H9 (cell line): ENCODE data around the gene ZFTA. TPM values are rescaled to one million over a fixed set of nuclear protein-coding genes. Genes with fewer than 3 reads are reported as not detected.
A peak's percentile ranks its signal among the peaks of the same experiment; 100 is the strongest.

Experiments
- DNase-seq: peaks from one replicate; pipeline ENCODE4 v3.0.0-alpha.2; 2017
- H2AFZ ChIP-seq: one replicate; pipeline ENCODE4 v1.6.1; 2013; ENCODE audit warnings: mild to moderate bottlenecking, low read length, control low read depth, moderate library complexity
- H2AK5ac ChIP-seq: 2 replicates; pipeline ENCODE4 v1.6.1; 2013; ENCODE audit warnings: low read length, control low read depth, mixed read lengths; ENCODE audit not compliant: insufficient read length
- H2BK120ac ChIP-seq: one replicate; pipeline ENCODE4 v1.6.1; 2013; ENCODE audit warnings: low read depth, mild to moderate bottlenecking, low read length, control low read depth, inconsistent platforms; ENCODE audit not compliant: poor library complexity, severe bottlenecking
- H2BK12ac ChIP-seq: 2 replicates; pipeline ENCODE4 v1.6.1; 2013; ENCODE audit warnings: low read length, control low read depth, mixed read lengths, low read depth; ENCODE audit not compliant: insufficient read length
- H2BK15ac ChIP-seq: 2 replicates; pipeline ENCODE4 v1.6.1; 2013; ENCODE audit warnings: low read depth, low read length, control low read depth
- H2BK20ac ChIP-seq: one replicate; pipeline ENCODE4 v1.6.1; 2013; ENCODE audit warnings: low read depth, mild to moderate bottlenecking, low read length, control low read depth, inconsistent platforms; ENCODE audit not compliant: poor library complexity, severe bottlenecking
- H2BK5ac ChIP-seq: 2 replicates; pipeline ENCODE4 v1.6.1; 2013; ENCODE audit warnings: low read length, control low read depth, mixed read lengths; ENCODE audit not compliant: insufficient read length
- H3K14ac ChIP-seq: 2 replicates; pipeline ENCODE4 v1.6.1; 2013; ENCODE audit warnings: low read length, control low read depth; ENCODE audit not compliant: insufficient read depth
- H3K18ac ChIP-seq: 2 replicates; pipeline ENCODE4 v1.6.1; 2013; ENCODE audit warnings: low read depth, mild to moderate bottlenecking, mixed read lengths, low read length, control low read depth; ENCODE audit not compliant: insufficient read length
- H3K23ac ChIP-seq: 2 replicates; pipeline ENCODE4 v1.6.1; 2013; ENCODE audit warnings: low read length, control low read depth, mixed read lengths, low read depth; ENCODE audit not compliant: insufficient read length
- H3K23me2 ChIP-seq: 2 replicates; pipeline ENCODE4 v1.6.1; 2013; ENCODE audit warnings: low read depth, mild to moderate bottlenecking, mixed read lengths, low read length, control low read depth; ENCODE audit not compliant: insufficient read length, poor library complexity, severe bottlenecking
- H3K27ac ChIP-seq: 2 replicates; pipeline ENCODE4 v1.5.1; 2013; ENCODE audit warnings: low read length, control low read depth, mixed read lengths, low read depth; ENCODE audit not compliant: insufficient read length
- H3K27me3 ChIP-seq: 2 replicates; pipeline ENCODE4 v1.6.1; 2013; ENCODE audit warnings: low read length, control low read depth, inconsistent platforms; ENCODE audit not compliant: insufficient read depth
- H3K4ac ChIP-seq: 2 replicates; pipeline ENCODE4 v1.6.1; 2013; ENCODE audit warnings: low read depth, mild to moderate bottlenecking, control low read depth, inconsistent platforms, low read length, moderate library complexity
- H3K4me1 ChIP-seq: 2 replicates; pipeline ENCODE4 v1.6.1; 2013; ENCODE audit warnings: low read length, control low read depth, inconsistent platforms; ENCODE audit not compliant: insufficient read depth
- H3K4me2 ChIP-seq: 2 replicates; pipeline ENCODE4 v1.6.1; 2013; ENCODE audit warnings: low read length, control low read depth, mixed read lengths; ENCODE audit not compliant: insufficient read length, insufficient read depth
- H3K56ac ChIP-seq: 2 replicates; pipeline ENCODE4 v1.6.1; 2013; ENCODE audit warnings: low read depth, mild to moderate bottlenecking, mixed read lengths, low read length, control low read depth; ENCODE audit not compliant: insufficient read length
- H3K79me1 ChIP-seq: 2 replicates; pipeline ENCODE4 v1.6.1; 2013; ENCODE audit warnings: low read depth, mild to moderate bottlenecking, moderate library complexity, low read length, control low read depth, inconsistent platforms; ENCODE audit not compliant: insufficient read depth, poor library complexity, severe bottlenecking
- H3K79me2 ChIP-seq: 2 replicates; pipeline ENCODE4 v1.6.1; 2013; ENCODE audit warnings: low read length, control low read depth, inconsistent platforms; ENCODE audit not compliant: insufficient read depth
- H3K9ac ChIP-seq: 2 replicates; pipeline ENCODE4 v1.6.1; 2013; ENCODE audit warnings: low read length, control low read depth, mixed read lengths; ENCODE audit not compliant: insufficient read length; ENCODE audit errors: extremely low read depth
- H3K9me3 ChIP-seq: one replicate; pipeline ENCODE4 v1.6.1; 2013; ENCODE audit warnings: low read depth, low read length, inconsistent platforms; ENCODE audit not compliant: control insufficient read depth
- H3T11ph ChIP-seq: one replicate; pipeline ENCODE4 v1.6.1; 2013; ENCODE audit warnings: mild to moderate bottlenecking, low read length, control low read depth, inconsistent platforms
- H4K20me1 ChIP-seq: one replicate; pipeline ENCODE4 v1.6.1; 2013; ENCODE audit not compliant: control insufficient read depth, insufficient read length, insufficient read depth
- H4K5ac ChIP-seq: 2 replicates; pipeline ENCODE4 v1.6.1; 2013; ENCODE audit warnings: low read depth, mild to moderate bottlenecking, mixed read lengths, low read length, control low read depth; ENCODE audit not compliant: insufficient read length
- H4K8ac ChIP-seq: replicated peaks from 2 replicates; pipeline ENCODE4 v1.6.1; 2013; ENCODE audit warnings: low read length, control low read depth, mixed read lengths, low read depth; ENCODE audit not compliant: insufficient read length
- H4K91ac ChIP-seq: 2 replicates; pipeline ENCODE4 v1.6.1; 2013; ENCODE audit warnings: low read depth, mild to moderate bottlenecking, moderate library complexity, mixed read lengths, low read length, control low read depth; ENCODE audit not compliant: insufficient read length
- H3K27ac Mint-ChIP-seq, 3 experiments: 2 replicates in 2 of 3; 3 replicates in 1 of 3; pipeline ENCODE4 v1.8.0; 2020 to 2021; ENCODE audit warnings: mixed read lengths in 3 of 3, mild to moderate bottlenecking in 1 of 3, moderate library complexity in 1 of 3
- H3K27me3 Mint-ChIP-seq: 2 replicates; pipeline ENCODE4 v1.8.0; 2021; ENCODE audit warnings: low read depth, mild to moderate bottlenecking, moderate library complexity, mixed read lengths
- H3K36me3 Mint-ChIP-seq, 3 experiments: 2 replicates in 2 of 3; 3 replicates in 1 of 3; pipeline ENCODE4 v1.8.0; 2020 to 2021; ENCODE audit warnings: low read depth in 3 of 3, mixed read lengths in 3 of 3; ENCODE audit not compliant: insufficient read depth in 1 of 3
- H3K4me1 Mint-ChIP-seq, 2 experiments: 2 replicates each; pipeline ENCODE4 v1.8.0; 2020; ENCODE audit warnings: mixed read lengths in 2 of 2
- H3K4me3 Mint-ChIP-seq, 2 experiments: 2 replicates in 1 of 2; 3 replicates in 1 of 2; pipeline ENCODE4 v1.8.0; 2020 to 2021; ENCODE audit warnings: mild to moderate bottlenecking in 2 of 2, mixed read lengths in 2 of 2, moderate library complexity in 1 of 2
- H3K9me3 Mint-ChIP-seq, 2 experiments: 2 replicates in 1 of 2; 3 replicates in 1 of 2; pipeline ENCODE4 v1.8.0; 2020; ENCODE audit warnings: mild to moderate bottlenecking in 2 of 2, mixed read lengths in 2 of 2, moderate library complexity in 1 of 2
- CTCF ChIP-seq: fragments of 200-600 bp; sonication (generic); conservative IDR thresholded peaks from 3 replicates; pipeline ENCODE4 v1.8.0; 2021; ENCODE audit warnings: antibody characterized with exemption, mild to moderate bottlenecking
- WGBS: extraction: QIAGEN DNeasy Blood & Tissue Kit; methylation state at CpG from one replicate; pipeline ENCODE4 v1.1.7; 2013; ENCODE audit warnings: missing lambda C conversion rate, low lambda C conversion rate, mixed read lengths; ENCODE audit not compliant: insufficient read length; ENCODE audit errors: extremely low coverage; 5-methylcytosine and 5-hydroxymethylcytosine counted together
- total RNA-seq: library from RNA; stranded (reverse); gene quantifications from 2 replicates; pipeline ENCODE4 v1.2.1, GENCODE V29; 2021

Gene ZFTA
- total RNA-seq, 1 experiment from 2014 or later = 48.2 TPM

- Histone ChIP-seq H3K79me2 (peaks cover 6% of the 10 kb centered on the region; the same call in 1 of the 2 replicates), H3T11ph (no peak overlapping the region), H3K27ac (no peak overlapping the region), H4K20me1 (no peaks in the 10 kb centered on the region), H3K9ac (peak overlapping the region; percentile 86), H4K91ac (no peak overlapping the region), H3K14ac (peak overlapping the region; percentile 91), H3K27me3 (no peaks in the 10 kb centered on the region), H3K18ac (peak overlapping the region; percentile 94), H3K79me1 (peaks cover 2% of the 10 kb centered on the region), H4K5ac (no peak overlapping the region), H3K23ac (no peak overlapping the region), H3K4me2 (peak overlapping the region; percentile 87), H3K4ac (no peak overlapping the region; the same call in 1 of the 2 replicates), H3K23me2 (peaks cover 22% of the 10 kb centered on the region), H2BK15ac (no peak overlapping the region; the same call in 1 of the 2 replicates), H3K56ac (no peak overlapping the region), H3K4me1 (no peaks in the 10 kb centered on the region; the same call in 1 of the 2 replicates), H2BK5ac (no peak overlapping the region), H2BK12ac (no peak overlapping the region), H2AFZ (no peak overlapping the region), H3K9me3 (no peaks in the 10 kb centered on the region), H2BK120ac (no peak overlapping the region), H4K8ac (no peak overlapping the region), H2BK20ac (no peak overlapping the region), H2AK5ac (no peak overlapping the region)
- Mint-ChIP-seq H3K4me1 (peaks cover 46 to 53% of the 10 kb centered on the region in 2 experiments), H3K4me3 (peak overlapping the region; percentile 88 to 92), H3K9me3 (0 out of 5 replicates have a peak, but pooled peaks cover 0 to 2% of the 10 kb centered on the region in 2 experiments), H3K36me3 (peaks cover 0 to 48% (median 16%) of the 10 kb centered on the region in 3 experiments; a peak in 5 of 7 replicates), H3K27ac (peak overlapping the region; percentile 89 to 92 (median 91); a peak in 5 of 7 replicates), H3K27me3 (no peaks in the 10 kb centered on the region; the same call in 1 of the 2 replicates)
- TF ChIP-seq CTCF = no peak; the same call in 2 of the 3 replicates
- no CpG with 5 or more reads among the region's 82 CpGs for WGBS
- DNase-seq = peak; percentile 91
These were observed 4.9 kb downstream of the ZFTA start for GRCh38 chr11:63763496-63764339.
